ENCODE data around the gene TMEFF1. TPM values are rescaled to one million over a fixed set of nuclear protein-coding genes. Genes with fewer than 3 reads are reported as not detected.
A peak's percentile ranks its signal among the peaks of the same experiment; 100 is the strongest.

The TMEFF1 gene
- total RNA-seq, 1 donor from 2014 or later, result 0.80 TPM

GRCh38 chr9:100466171-100466828, 6.6 kb upstream of the TMEFF1 start:
- H3K36me3 ChIP-seq, result no peaks in the 10 kb centered on the region
- ATAC-seq (peak in 1 of 2 donors; percentile 16), DNase-seq (no peak)
- H3K27me3 ChIP-seq (ENCODE audit: low read depth), result no peaks in the 10 kb centered on the region
- no peaks in the 10 kb centered on the region for H3K4me1 ChIP-seq
- no peak overlapping the region for H3K4me3 ChIP-seq
- H3K27ac ChIP-seq, result no peak overlapping the region
- H3K9me3 ChIP-seq, result no peaks in the 10 kb centered on the region
- intact Hi-C loops (cut with DNase I), result no loop called here
- TF ChIP-seq CTCF (IDR thresholded peaks at IDR 0.05), result no peak

GRCh38 chr9:100466829-100467221, 6.1 kb upstream of the TMEFF1 start:
- Histone ChIP-seq H3K4me3 (no peak overlapping the region), H3K27me3 (ENCODE audit: low read depth) (no peaks in the 10 kb centered on the region), H3K36me3 (no peaks in the 10 kb centered on the region), H3K27ac (no peak overlapping the region), H3K4me1 (no peaks in the 10 kb centered on the region), H3K9me3 (no peaks in the 10 kb centered on the region)
- ATAC-seq (peak in 1 of 2 donors; percentile 46), DNase-seq (no peak)
- intact Hi-C loops (cut with DNase I), result no loop called here
- TF ChIP-seq CTCF (IDR thresholded peaks at IDR 0.05), result no peak

- DNase-seq (no peak), ATAC-seq (no peak)
- Histone ChIP-seq H3K36me3 (no peaks in the 10 kb centered on the region), H3K9me3 (no peaks in the 10 kb centered on the region), H3K27me3 (ENCODE audit: low read depth) (peaks cover 3% of the 10 kb centered on the region), H3K27ac (no peak overlapping the region), H3K4me3 (no peak overlapping the region), H3K4me1 (peaks cover 5% of the 10 kb centered on the region)
- TF ChIP-seq CTCF (IDR thresholded peaks at IDR 0.05), result no peak
- intact Hi-C loops (cut with DNase I), result no loop called here
Observed at GRCh38 chr9:100468041-100468440, 4.9 kb upstream of the TMEFF1 start.

- intact Hi-C loops (cut with DNase I), result no loop called here
- TF ChIP-seq CTCF (IDR thresholded peaks at IDR 0.05), result no peak
- H3K36me3 ChIP-seq, result no peaks in the 10 kb centered on the region
- H3K27ac ChIP-seq, result no peak overlapping the region
- ATAC-seq (no peak), DNase-seq (no peak)
- no peaks in the 10 kb centered on the region for H3K9me3 ChIP-seq
- H3K4me3 ChIP-seq, result peak overlapping the region; percentile 60
- H3K4me1 ChIP-seq, result peaks cover 10% of the 10 kb centered on the region
- peaks cover 16% of the 10 kb centered on the region for H3K27me3 ChIP-seq (ENCODE audit: low read depth)
Observed at GRCh38 chr9:100472268-100472667, 681 bp upstream of the TMEFF1 start.

- DNase-seq (no peak), ATAC-seq (peak; percentile 76 to 78)
- TF ChIP-seq CTCF (IDR thresholded peaks at IDR 0.05), result no peak
- Histone ChIP-seq H3K4me3 (peak overlapping the region; percentile 60), H3K36me3 (no peaks in the 10 kb centered on the region), H3K4me1 (peaks cover 10% of the 10 kb centered on the region), H3K9me3 (no peaks in the 10 kb centered on the region), H3K27me3 (ENCODE audit: low read depth) (peaks cover 16% of the 10 kb centered on the region), H3K27ac (no peak overlapping the region)
- intact Hi-C loops (cut with DNase I), result no loop called here
Observed at GRCh38 chr9:100473276-100474081, 530 bp downstream of the TMEFF1 start.
